ENCODE results near the gene CD320.
"Not testable (repeated sequence)": the region's sequence is repeated elsewhere in the genome, so short reads cannot be mapped to it uniquely, and the experiment has no call there.

CD320 gene

DNA sequence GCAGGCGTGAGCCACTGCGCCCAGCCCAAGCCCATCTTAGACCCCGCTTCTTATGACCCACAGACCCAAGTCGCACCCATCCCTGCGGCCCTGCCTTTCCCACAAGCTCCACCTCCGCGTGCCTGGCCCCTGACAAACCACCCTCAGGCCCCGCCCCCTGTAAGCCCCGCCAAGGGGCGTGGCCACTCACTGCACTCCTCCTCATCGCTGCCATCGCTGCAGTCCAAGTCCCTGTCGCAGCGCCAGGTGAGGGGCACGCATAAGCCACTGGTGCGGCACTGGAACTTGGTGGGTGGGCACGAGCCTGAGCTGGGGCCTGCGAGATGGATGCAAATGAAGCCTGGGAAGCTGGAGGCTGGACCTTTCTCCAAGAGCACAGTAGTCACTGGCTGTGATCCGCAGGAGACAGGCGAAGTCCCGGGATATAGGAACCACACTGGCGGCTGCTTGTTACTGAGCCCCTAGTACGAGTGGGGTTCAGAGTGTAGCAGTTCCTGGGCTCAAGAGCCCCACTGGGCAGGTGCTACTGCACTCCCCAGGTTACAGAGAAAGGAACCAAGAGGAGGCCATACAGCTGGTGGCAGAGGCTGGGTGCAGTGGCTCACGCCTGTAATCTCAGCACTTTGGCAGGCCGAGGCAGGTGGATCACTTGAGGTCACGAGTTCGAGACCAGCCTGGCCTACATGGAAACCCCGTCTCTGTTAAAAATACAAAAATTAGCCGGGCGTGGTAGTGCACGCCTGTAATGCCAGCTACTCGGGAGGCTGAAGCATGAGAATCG is 3.1 kb downstream of the CD320 start:
- Histone ChIP-seq H3K4me1 (ENCODE audit: insufficient read depth, low read length) (0 out of 2 replicates have a peak, but pooled peaks cover 3% of the 10 kb centered on the region), H3K9me3 (ENCODE audit: insufficient read depth, low read depth, low read length) (no peaks in the 10 kb centered on the region), H3K9ac (ENCODE audit: low read depth, low read length) (no peak overlapping the region), H3K4me3 (ENCODE audit: low read length) (no peak overlapping the region), H3K27ac (ENCODE audit: low read depth, low read length) (no peak overlapping the region), H3K27me3 (ENCODE audit: insufficient read depth, low read length) (no peaks in the 10 kb centered on the region), H3K36me3 (ENCODE audit: insufficient read depth, low read length) (peaks cover 23% of the 10 kb centered on the region)
- 70% methylated on average over 33 of the region's 33 CpGs for WGBS

DNA sequence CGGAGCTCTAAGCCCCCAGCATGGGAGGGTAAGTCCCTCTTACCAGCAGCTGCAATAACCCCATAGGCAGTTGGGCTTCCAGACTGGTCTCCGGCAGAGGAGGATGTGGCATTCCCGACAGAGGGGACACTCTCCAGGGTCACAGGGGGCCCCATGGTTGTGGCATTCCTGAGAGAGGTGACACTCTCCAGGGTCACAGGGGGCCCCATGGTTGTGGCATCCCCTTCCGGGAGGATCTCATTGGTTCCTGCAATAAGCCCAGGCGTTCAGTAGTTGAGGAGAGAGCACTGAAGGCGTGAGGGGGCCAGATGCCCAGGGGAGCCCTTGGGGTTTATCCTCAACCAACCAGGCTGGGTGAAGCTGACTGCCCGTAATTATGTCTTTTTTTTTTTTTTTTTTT is 5.4 kb downstream of the CD320 start:
- 95% methylated on average over 7 of the region's 7 CpGs for WGBS
- no peak overlapping the region for H3K4me3 ChIP-seq (ENCODE audit: low read length)
- H3K36me3 ChIP-seq (ENCODE audit: insufficient read depth, low read length): peaks cover 18% of the 10 kb centered on the region
- H3K27me3 ChIP-seq (ENCODE audit: insufficient read depth, low read length): no peaks in the 10 kb centered on the region
- no peak overlapping the region for H3K27ac ChIP-seq (ENCODE audit: low read depth, low read length)
- H3K9ac ChIP-seq (ENCODE audit: low read depth, low read length): no peak overlapping the region
- H3K9me3 ChIP-seq (ENCODE audit: insufficient read depth, low read depth, low read length): no peaks in the 10 kb centered on the region
- no peaks in the 10 kb centered on the region for H3K4me1 ChIP-seq (ENCODE audit: insufficient read depth, low read length)

DNA sequence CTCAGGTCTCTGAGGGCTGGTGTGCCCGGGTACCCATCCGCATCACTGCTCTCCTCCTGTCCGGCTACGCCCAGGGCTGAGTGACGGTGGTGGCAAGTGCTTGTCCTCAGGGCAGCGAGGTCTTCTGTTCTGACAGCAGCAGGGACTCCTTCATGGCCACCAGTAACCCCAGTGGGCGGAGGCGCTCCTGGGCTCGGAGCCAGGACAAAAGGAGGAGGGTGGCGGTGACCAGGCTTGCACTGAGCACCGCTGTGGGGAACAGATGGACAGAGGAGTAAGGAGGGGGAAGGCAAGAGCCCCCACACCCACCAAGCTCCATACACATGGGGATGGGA is 5.8 kb downstream of the CD320 start:
- WGBS: 94% methylated on average over 11 of the region's 11 CpGs
- Histone ChIP-seq H3K4me1 (ENCODE audit: insufficient read depth, low read length) (no peaks in the 10 kb centered on the region), H3K36me3 (ENCODE audit: insufficient read depth, low read length) (peaks cover 18% of the 10 kb centered on the region)

DNA sequence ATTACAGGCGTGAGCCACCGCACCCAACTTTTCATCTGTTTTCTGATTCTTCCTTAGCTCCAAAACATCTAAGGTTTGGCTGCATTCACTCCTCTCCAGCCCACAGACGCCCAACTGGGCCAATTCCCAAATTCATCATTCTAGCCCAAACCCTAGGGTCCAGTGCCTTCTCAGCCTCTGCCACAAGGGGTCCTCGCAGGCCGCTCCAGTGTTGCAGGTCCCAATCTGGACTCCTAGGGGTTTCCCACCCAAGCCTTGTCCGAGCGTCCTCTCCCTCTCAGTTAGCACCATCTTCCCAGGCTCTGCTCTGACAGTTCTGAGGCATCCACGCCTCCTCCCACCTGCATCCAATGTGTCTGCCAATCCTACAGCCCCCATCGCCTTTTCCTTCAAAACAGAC is 16.8 kb downstream of the CD320 start:
- not testable (repeated sequence) for H3K4me1 ChIP-seq (ENCODE audit: insufficient read depth, low read length); H3K9me3 ChIP-seq (ENCODE audit: insufficient read depth, low read depth, low read length); H3K4me3 ChIP-seq (ENCODE audit: low read length); H3K27ac ChIP-seq (ENCODE audit: low read depth, low read length); H3K9ac ChIP-seq (ENCODE audit: low read depth, low read length); H3K27me3 ChIP-seq (ENCODE audit: insufficient read depth, low read length); H3K36me3 ChIP-seq (ENCODE audit: insufficient read depth, low read length)
- WGBS: no CpG with 5 or more reads among the region's 9 CpGs

More for the DNA sequence above, 5.8 kb downstream of the CD320 start:
- no peaks in the 10 kb centered on the region for H3K27me3 ChIP-seq (ENCODE audit: insufficient read depth, low read length)
- H3K9me3 ChIP-seq (ENCODE audit: insufficient read depth, low read depth, low read length): no peaks in the 10 kb centered on the region
- no peak overlapping the region for H3K27ac ChIP-seq (ENCODE audit: low read depth, low read length)
- no peak overlapping the region for H3K4me3 ChIP-seq (ENCODE audit: low read length)
- no peak overlapping the region for H3K9ac ChIP-seq (ENCODE audit: low read depth, low read length)

DNA sequence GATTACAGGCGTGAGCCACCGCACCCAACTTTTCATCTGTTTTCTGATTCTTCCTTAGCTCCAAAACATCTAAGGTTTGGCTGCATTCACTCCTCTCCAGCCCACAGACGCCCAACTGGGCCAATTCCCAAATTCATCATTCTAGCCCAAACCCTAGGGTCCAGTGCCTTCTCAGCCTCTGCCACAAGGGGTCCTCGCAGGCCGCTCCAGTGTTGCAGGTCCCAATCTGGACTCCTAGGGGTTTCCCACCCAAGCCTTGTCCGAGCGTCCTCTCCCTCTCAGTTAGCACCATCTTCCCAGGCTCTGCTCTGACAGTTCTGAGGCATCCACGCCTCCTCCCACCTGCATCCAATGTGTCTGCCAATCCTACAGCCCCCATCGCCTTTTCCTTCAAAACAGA is 31.6 kb downstream of the CD320 start:
- not testable (repeated sequence) for H3K4me3 ChIP-seq (ENCODE audit: low read length); H3K27ac ChIP-seq (ENCODE audit: low read depth, low read length); H3K4me1 ChIP-seq (ENCODE audit: insufficient read depth, low read length); H3K36me3 ChIP-seq (ENCODE audit: insufficient read depth, low read length); H3K9ac ChIP-seq (ENCODE audit: low read depth, low read length); H3K27me3 ChIP-seq (ENCODE audit: insufficient read depth, low read length); H3K9me3 ChIP-seq (ENCODE audit: insufficient read depth, low read depth, low read length)
- no CpG with 5 or more reads among the region's 9 CpGs for WGBS

DNA sequence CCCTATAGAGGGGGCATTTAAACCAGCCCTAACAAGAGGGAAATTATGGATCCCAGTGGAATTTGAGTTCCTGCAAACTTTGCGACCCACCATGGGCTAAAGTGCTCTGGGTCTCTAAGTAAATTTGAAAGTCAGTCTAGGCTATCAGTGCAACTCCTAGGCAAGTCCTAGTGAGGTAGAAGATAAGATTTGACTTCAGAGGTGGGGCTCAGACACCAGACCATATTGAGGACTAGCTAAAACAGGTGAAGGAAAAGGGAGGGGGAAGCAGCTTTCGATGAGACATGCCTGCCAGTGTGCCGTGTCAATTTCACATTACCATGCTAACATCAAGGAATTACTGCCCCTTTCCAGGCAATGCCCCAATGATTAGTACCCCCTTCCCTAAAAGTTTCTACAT is 38.4 kb downstream of the CD320 start:
- no peak overlapping the region for H3K4me3 ChIP-seq (ENCODE audit: low read length)
- H3K9me3 ChIP-seq (ENCODE audit: insufficient read depth, low read depth, low read length): no peaks in the 10 kb centered on the region
- H3K9ac ChIP-seq (ENCODE audit: low read depth, low read length): no peak overlapping the region
- no peaks in the 10 kb centered on the region for H3K36me3 ChIP-seq (ENCODE audit: insufficient read depth, low read length)
- H3K27ac ChIP-seq (ENCODE audit: low read depth, low read length): no peak overlapping the region
- WGBS: 86% methylated on average over 3 of the region's 3 CpGs
- H3K4me1 ChIP-seq (ENCODE audit: insufficient read depth, low read length): no peaks in the 10 kb centered on the region
- H3K27me3 ChIP-seq (ENCODE audit: insufficient read depth, low read length): no peaks in the 10 kb centered on the region

DNA sequence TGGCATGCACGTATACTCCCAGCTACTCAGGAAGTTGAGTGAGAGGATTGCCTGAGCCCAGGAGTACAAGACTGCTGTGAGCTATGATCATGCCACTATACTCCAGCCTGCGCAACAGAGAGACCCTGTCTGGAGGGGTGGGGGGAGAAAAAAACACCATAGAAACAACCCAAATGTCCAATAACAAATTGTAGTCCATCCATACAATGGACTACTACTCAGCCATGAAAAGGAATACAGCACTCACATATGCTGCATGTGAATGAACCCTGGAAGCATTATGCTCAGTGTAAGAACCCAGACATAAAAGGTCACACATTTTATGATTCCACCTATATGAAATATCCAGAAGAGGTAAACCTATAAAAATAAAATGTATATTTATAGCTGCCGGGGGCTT is 42.3 kb downstream of the CD320 start:
- Histone ChIP-seq H3K9ac (ENCODE audit: low read depth, low read length) (no peak overlapping the region), H3K9me3 (ENCODE audit: insufficient read depth, low read depth, low read length) (no peaks in the 10 kb centered on the region), H3K36me3 (ENCODE audit: insufficient read depth, low read length) (peaks cover 9% of the 10 kb centered on the region; the same call in 1 of the 2 replicates), H3K27me3 (ENCODE audit: insufficient read depth, low read length) (no peaks in the 10 kb centered on the region), H3K27ac (ENCODE audit: low read depth, low read length) (no peak overlapping the region), H3K4me1 (ENCODE audit: insufficient read depth, low read length) (no peaks in the 10 kb centered on the region), H3K4me3 (ENCODE audit: low read length) (no peak overlapping the region)
- WGBS: 88% methylated on average over 2 of the region's 3 CpGs

DNA sequence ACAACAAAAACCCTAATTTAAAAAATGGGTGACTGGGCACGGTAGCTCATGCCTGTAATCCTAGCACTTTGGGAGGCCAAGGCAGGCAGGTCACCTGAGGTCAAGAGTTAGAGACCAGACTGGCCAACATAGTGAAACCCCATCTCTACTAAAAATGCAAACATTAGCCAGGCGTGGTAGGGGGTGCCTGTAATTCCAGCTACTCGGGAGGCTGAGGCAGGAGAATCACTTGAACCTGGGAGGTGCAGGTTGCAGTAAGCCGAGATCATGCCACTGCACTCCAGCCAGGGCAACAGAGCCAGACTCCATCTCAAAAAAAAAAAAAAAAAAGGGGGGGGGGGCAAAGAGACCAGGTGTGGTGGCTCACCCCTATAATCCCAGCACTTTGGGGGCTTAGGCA is 43.9 kb downstream of the CD320 start:
- not testable (repeated sequence) for H3K27me3 ChIP-seq (ENCODE audit: insufficient read depth, low read length); H3K4me1 ChIP-seq (ENCODE audit: insufficient read depth, low read length); H3K4me3 ChIP-seq (ENCODE audit: low read length); H3K9me3 ChIP-seq (ENCODE audit: insufficient read depth, low read depth, low read length); H3K27ac ChIP-seq (ENCODE audit: low read depth, low read length); H3K9ac ChIP-seq (ENCODE audit: low read depth, low read length); H3K36me3 ChIP-seq (ENCODE audit: insufficient read depth, low read length)
- 95% methylated on average over 4 of the region's 4 CpGs for WGBS

DNA sequence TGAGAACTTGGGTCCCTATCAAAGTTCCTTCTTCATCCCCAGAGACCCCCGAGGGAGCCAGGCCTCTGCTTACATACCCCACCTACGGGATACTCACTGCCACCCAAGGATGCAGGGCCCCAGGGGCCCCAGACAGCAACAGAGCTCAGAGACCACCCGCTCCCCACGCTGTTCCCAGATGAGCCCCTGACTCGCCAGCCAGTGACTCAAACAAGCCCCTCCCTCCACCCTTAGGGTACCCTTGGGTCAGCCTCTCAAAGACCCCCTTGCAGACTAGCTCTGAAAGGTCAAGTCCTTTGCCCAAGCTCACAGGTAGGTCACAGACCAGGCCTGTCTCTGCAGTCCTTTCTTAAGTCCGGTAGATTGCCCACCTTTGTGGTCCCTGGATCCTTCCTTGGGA is 45.7 kb downstream of the CD320 start:
- WGBS: 95% methylated on average over 6 of the region's 6 CpGs
- peaks cover 20% of the 10 kb centered on the region for H3K36me3 ChIP-seq (ENCODE audit: insufficient read depth, low read length)

DNA sequence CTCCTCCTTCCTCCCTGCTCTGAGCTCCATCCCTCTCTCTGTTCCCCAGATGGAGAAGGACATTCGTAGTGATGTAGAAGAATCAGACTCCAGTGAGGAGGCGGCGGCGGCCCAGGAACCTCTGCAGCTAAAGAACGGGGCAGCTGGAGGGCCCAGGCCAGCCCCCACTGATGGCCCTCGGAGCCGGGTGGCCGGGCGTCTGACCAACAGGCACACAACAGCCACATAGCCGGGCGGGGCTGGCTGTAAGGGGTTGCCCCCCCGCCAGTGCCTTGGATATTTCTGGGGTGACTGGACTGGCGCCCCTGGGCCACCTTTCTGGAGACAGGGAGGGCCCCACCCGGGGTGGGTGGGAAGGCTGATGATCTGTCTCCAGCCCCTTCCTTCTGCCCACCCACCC is 46.3 kb downstream of the CD320 start:
- no peaks in the 10 kb centered on the region for H3K9me3 ChIP-seq (ENCODE audit: insufficient read depth, low read depth, low read length)
- H3K9ac ChIP-seq (ENCODE audit: low read depth, low read length): no peak overlapping the region
- 84% methylated on average over 14 of the region's 14 CpGs for WGBS
- H3K36me3 ChIP-seq (ENCODE audit: insufficient read depth, low read length): peaks cover 26% of the 10 kb centered on the region
- H3K4me3 ChIP-seq (ENCODE audit: low read length): no peak overlapping the region
- H3K27ac ChIP-seq (ENCODE audit: low read depth, low read length): no peak overlapping the region
- H3K4me1 ChIP-seq (ENCODE audit: insufficient read depth, low read length): no peaks in the 10 kb centered on the region
- no peaks in the 10 kb centered on the region for H3K27me3 ChIP-seq (ENCODE audit: insufficient read depth, low read length)

More for the DNA sequence above, 45.7 kb downstream of the CD320 start:
- H3K27me3 ChIP-seq (ENCODE audit: insufficient read depth, low read length): no peaks in the 10 kb centered on the region
- no peak overlapping the region for H3K9ac ChIP-seq (ENCODE audit: low read depth, low read length)
- no peak overlapping the region for H3K27ac ChIP-seq (ENCODE audit: low read depth, low read length)
- H3K4me3 ChIP-seq (ENCODE audit: low read length): no peak overlapping the region
- no peaks in the 10 kb centered on the region for H3K4me1 ChIP-seq (ENCODE audit: insufficient read depth, low read length)
- no peaks in the 10 kb centered on the region for H3K9me3 ChIP-seq (ENCODE audit: insufficient read depth, low read depth, low read length)

DNA sequence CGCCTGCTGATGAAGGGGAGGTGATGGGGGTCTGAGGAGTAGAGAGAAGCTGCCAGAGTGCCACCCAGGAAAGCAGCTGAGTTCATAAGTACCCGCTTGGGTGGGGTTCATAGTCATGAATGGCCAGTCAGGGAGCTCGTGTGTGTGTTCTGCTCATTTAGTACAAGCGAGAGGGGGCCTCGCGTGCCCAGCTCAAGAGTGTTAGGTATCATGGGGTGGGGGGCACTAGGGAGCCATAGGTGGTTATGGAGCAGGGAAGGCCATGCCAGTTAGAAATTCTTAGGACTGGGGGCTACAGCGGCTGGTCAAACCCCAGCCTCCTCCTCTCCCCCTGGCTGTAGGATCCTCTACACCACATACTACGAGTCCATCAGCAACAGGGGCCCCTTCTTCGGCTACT is 46.8 kb downstream of the CD320 start:
- H3K27ac ChIP-seq (ENCODE audit: low read depth, low read length): no peak overlapping the region
- H3K9ac ChIP-seq (ENCODE audit: low read depth, low read length): no peak overlapping the region
- H3K9me3 ChIP-seq (ENCODE audit: insufficient read depth, low read depth, low read length): no peaks in the 10 kb centered on the region
- H3K4me3 ChIP-seq (ENCODE audit: low read length): no peak overlapping the region
- no peaks in the 10 kb centered on the region for H3K27me3 ChIP-seq (ENCODE audit: insufficient read depth, low read length)
- peaks cover 31% of the 10 kb centered on the region for H3K36me3 ChIP-seq (ENCODE audit: insufficient read depth, low read length)
- WGBS: 93% methylated on average over 9 of the region's 9 CpGs
- H3K4me1 ChIP-seq (ENCODE audit: insufficient read depth, low read length): no peaks in the 10 kb centered on the region

DNA sequence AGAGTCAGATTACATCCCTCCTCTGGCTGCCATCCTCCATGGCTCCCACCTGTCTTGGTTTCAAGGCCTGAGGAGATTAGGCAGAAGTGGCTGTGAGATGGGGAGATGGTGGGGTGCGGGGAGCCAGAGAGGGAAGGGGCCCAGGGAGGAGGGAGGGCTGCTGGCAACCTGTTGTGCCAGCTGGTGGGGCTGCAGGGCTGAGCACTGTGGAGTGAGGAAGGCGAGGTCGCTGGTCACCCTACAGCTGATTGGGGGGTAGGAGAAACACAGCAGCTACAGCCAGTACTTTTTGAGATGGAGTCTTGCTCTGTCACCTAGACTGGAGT is 48.3 kb downstream of the CD320 start:
- 92% methylated on average over 3 of the region's 3 CpGs for WGBS
- no peaks in the 10 kb centered on the region for H3K27me3 ChIP-seq (ENCODE audit: insufficient read depth, low read length)
- H3K9ac ChIP-seq (ENCODE audit: low read depth, low read length): no peak overlapping the region
- H3K9me3 ChIP-seq (ENCODE audit: insufficient read depth, low read depth, low read length): no peaks in the 10 kb centered on the region
- no peak overlapping the region for H3K27ac ChIP-seq (ENCODE audit: low read depth, low read length)
- H3K36me3 ChIP-seq (ENCODE audit: insufficient read depth, low read length): peaks cover 44% of the 10 kb centered on the region
- H3K4me1 ChIP-seq (ENCODE audit: insufficient read depth, low read length): no peaks in the 10 kb centered on the region
- H3K4me3 ChIP-seq (ENCODE audit: low read length): no peak overlapping the region
